Uterus (tissue), 4 donors: Measurements from ENCODE around the gene HMGXB4. TPM values are rescaled to one million over a fixed set of nuclear protein-coding genes. Genes with fewer than 3 reads are reported as not detected.

Experiments
- DNase-seq, 2 donors: peaks; one replicate each; pipeline ENCODE4 v3.0.0-alpha.2; 2019 to 2020
- H3K27ac ChIP-seq, 2 donors: fragments of 200-600 bp; sonication (generic); 1 replicate in 1 of 2; 2 replicates in 1 of 2; pipeline ENCODE4 v1.5.1; 2016 to 2018
- H3K27me3 ChIP-seq, 2 donors: fragments of 200-600 bp; sonication (generic); one replicate each; pipeline ENCODE4 v1.5.1; 2018 to 2019; ENCODE audit warnings: control low read depth in 1 of 2
- H3K36me3 ChIP-seq, 2 donors: fragments of 200-600 bp; sonication (generic); one replicate each; pipeline ENCODE4 v1.5.1; 2019; ENCODE audit warnings: control low read depth in 1 of 2
- H3K4me1 ChIP-seq, 2 donors: fragments of 200-600 bp; sonication (generic); one replicate each; pipeline ENCODE4 v1.5.1; 2018 to 2019; ENCODE audit warnings: control low read depth in 1 of 2
- H3K4me3 ChIP-seq, 2 donors: fragments of 200-600 bp; sonication (generic); 1 replicate in 1 of 2; 2 replicates in 1 of 2; pipeline ENCODE4 v1.5.1; 2018 to 2019; ENCODE audit warnings: mild to moderate bottlenecking in 1 of 2
- H3K9me3 ChIP-seq, 2 donors: fragments of 200-600 bp; sonication (generic); one replicate each; pipeline ENCODE4 v1.5.1; 2019; ENCODE audit warnings: control low read depth in 1 of 2
- POLR2A ChIP-seq, 2 donors: fragments of 450-650 bp; IDR thresholded peaks; one replicate each; pipeline ENCODE4 v1.6.1; 2016; ENCODE audit warnings: antibody characterized with exemption in 2 of 2, mild to moderate bottlenecking in 1 of 2, moderate library complexity in 1 of 2
- intact Hi-C: fragments of 100-400 bp; cut with DNase I; formaldehyde crosslinking; loops from one replicate; pipeline ENCODE4 v1.15.1; 2023; ENCODE audit warnings: low total_unique reads
- total RNA-seq, 4 donors: library from RNA; depleted of rRNA in 3 of 4; stranded (reverse); fragments of >200 nt in 3 of 4; gene quantifications; one replicate each; pipeline versions ENCODE4 v1.1.0 to v1.2.4, GENCODE V29; 2014 to 2023
- TF ChIP-seq, protein P1 (sequence below), 4 experiments: fragments of 200-600 bp in 2 of 4; fragments of 450-650 bp in 2 of 4; sonication (generic) in 2 of 4; IDR thresholded peaks; one replicate each; pipeline ENCODE4 v1.5.1; 2016 to 2019; ENCODE audit warnings: antibody characterized with exemption in 4 of 4, mild to moderate bottlenecking in 2 of 4, moderate library complexity in 1 of 4
- donor health status: DM: yes; HTN: yes; CAD: no.

The HMGXB4 gene
- total RNA-seq, 4 donors from 2014 or later, result 15.1 to 29.6 (median 20.8) TPM

DNA sequence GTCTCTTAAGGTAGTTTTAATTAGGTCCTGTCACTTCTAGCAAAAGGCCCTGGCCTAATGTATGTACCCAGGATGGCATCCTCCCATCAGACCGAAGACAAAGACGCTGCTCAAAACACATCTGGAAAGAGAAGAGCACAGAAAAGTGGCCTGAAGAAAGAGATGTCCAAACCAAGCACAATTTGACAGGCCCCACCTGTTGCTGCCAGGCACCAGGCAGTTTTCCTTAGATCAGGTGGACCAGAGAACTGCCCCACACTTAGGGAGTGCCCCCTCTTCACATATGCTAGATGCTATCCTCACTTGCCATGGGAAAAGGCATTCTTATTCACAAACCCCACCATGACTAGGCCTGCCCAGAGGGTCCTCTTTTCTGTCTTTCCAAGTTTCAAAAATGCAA, 3.3 kb upstream of the HMGXB4 start:
- TF ChIP-seq, protein P1, sequence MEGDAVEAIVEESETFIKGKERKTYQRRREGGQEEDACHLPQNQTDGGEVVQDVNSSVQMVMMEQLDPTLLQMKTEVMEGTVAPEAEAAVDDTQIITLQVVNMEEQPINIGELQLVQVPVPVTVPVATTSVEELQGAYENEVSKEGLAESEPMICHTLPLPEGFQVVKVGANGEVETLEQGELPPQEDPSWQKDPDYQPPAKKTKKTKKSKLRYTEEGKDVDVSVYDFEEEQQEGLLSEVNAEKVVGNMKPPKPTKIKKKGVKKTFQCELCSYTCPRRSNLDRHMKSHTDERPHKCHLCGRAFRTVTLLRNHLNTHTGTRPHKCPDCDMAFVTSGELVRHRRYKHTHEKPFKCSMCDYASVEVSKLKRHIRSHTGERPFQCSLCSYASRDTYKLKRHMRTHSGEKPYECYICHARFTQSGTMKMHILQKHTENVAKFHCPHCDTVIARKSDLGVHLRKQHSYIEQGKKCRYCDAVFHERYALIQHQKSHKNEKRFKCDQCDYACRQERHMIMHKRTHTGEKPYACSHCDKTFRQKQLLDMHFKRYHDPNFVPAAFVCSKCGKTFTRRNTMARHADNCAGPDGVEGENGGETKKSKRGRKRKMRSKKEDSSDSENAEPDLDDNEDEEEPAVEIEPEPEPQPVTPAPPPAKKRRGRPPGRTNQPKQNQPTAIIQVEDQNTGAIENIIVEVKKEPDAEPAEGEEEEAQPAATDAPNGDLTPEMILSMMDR (IDR thresholded peaks at IDR 0.05), result no peak
- no peak for TF ChIP-seq POLR2A (IDR thresholded peaks at IDR 0.05)
- no peak for DNase-seq
- H3K4me3 ChIP-seq, result no peak overlapping the region
- intact Hi-C loops, result no loop called here
- no peak overlapping the region for H3K27ac ChIP-seq
- H3K4me1 ChIP-seq, result no peaks in the 10 kb centered on the region
- no peaks in the 10 kb centered on the region for H3K27me3 ChIP-seq
- H3K36me3 ChIP-seq, result no peaks in the 10 kb centered on the region
- H3K9me3 ChIP-seq, result no peaks in the 10 kb centered on the region

DNA sequence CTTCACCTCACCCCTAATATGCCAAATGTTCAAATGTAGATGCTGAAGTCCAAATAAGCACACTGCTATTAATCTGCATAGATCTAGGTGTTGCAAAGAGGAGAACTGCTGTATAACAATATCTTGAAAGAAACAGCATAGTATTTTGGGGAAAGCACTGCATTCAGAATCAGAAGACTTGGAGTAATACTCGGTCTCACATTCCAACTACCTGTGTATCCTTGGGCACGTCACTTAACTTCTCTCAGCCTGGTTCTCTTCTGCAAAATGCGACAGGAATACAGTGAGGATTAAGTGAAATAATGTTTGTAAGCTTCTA, 332 bp upstream of the HMGXB4 start:
- no peak for TF ChIP-seq POLR2A (IDR thresholded peaks at IDR 0.05)
- TF ChIP-seq, protein P1 (IDR thresholded peaks at IDR 0.05), result no peak
- no peaks in the 10 kb centered on the region for H3K36me3 ChIP-seq
- peak overlapping the region; percentile 98 to 99 for H3K27ac ChIP-seq
- H3K9me3 ChIP-seq, result no peaks in the 10 kb centered on the region
- H3K4me3 ChIP-seq, result peak overlapping the region; percentile 62 to 87
- no peaks in the 10 kb centered on the region for H3K27me3 ChIP-seq
- no peaks in the 10 kb centered on the region for H3K4me1 ChIP-seq
- DNase-seq, result no peak
- intact Hi-C loops, result no loop called here

DNA sequence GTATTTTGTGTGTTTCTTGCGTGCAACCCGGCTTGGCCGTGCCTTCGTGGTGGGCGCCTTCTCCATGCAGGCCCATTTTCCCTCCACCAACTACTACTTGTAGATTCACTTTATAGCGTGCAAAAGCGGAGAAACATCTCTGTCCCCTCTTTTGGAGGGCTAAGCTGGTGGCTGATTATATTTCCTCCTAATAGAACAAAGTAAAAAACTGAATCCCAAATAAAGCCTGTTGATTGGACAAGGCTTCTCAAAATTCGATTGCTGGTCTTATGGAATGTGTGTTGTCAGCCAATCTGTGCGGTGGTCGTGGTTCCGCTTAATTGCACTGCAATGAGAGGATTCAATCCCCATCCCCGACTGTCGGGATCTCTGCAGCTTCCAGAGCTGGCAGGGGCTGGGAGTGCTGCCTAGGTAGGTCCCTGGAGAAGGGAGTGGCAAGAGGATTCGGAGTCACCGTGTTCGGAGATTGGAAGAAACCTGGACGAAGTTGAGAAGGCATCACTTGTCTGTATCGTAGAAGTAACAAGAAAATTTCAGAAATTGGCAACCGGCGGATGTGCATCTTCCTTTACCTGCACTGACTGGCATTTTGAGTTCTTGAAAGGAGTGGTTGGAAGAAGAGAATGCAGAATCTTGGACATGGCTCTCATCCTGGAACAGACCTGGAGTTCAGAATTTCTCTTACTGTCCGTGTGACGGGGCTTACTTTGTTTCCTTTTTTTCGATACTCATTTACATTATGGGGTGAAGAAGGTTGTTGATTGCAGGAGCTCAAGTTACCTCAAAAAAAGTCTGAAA, 1.1 kb downstream of the HMGXB4 start:
- intact Hi-C loops, result no loop called here
- Histone ChIP-seq H3K4me1 (no peaks in the 10 kb centered on the region), H3K36me3 (no peaks in the 10 kb centered on the region), H3K9me3 (no peaks in the 10 kb centered on the region), H3K4me3 (peak overlapping the region; percentile 62 to 87), H3K27ac (peak overlapping the region; percentile 98 to 99), H3K27me3 (no peaks in the 10 kb centered on the region)
- DNase-seq, result no peak
- TF ChIP-seq, protein P1 (IDR thresholded peaks at IDR 0.05), result no peak
- TF ChIP-seq POLR2A (IDR thresholded peaks at IDR 0.05), result no peak

DNA sequence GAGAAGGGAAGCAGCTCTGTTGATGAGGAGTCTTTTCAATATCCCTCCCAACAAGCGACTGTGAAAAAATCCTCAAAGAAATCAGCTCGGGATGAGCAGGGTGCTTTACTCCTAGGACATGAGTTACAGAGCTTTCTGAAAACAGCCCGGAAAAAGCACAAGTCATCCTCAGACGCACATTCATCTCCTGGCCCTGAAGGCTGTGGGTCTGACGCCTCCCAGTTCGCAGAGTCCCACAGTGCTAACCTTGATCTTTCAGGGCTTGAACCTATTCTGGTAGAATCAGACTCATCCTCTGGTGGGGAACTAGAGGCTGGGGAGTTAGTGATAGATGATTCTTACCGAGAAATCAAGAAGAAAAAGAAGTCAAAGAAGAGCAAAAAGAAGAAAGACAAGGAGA, 7.7 kb downstream of the HMGXB4 start:
- H3K27me3 ChIP-seq, result no peaks in the 10 kb centered on the region
- intact Hi-C loops, result no loop called here
- no peak overlapping the region for H3K27ac ChIP-seq
- no peaks in the 10 kb centered on the region for H3K4me1 ChIP-seq
- H3K9me3 ChIP-seq, result no peaks in the 10 kb centered on the region
- no peak for DNase-seq
- H3K4me3 ChIP-seq, result no peak overlapping the region
- H3K36me3 ChIP-seq, result no peaks in the 10 kb centered on the region
- TF ChIP-seq POLR2A (IDR thresholded peaks at IDR 0.05), result no peak
- TF ChIP-seq, protein P1 (IDR thresholded peaks at IDR 0.05), result no peak

DNA sequence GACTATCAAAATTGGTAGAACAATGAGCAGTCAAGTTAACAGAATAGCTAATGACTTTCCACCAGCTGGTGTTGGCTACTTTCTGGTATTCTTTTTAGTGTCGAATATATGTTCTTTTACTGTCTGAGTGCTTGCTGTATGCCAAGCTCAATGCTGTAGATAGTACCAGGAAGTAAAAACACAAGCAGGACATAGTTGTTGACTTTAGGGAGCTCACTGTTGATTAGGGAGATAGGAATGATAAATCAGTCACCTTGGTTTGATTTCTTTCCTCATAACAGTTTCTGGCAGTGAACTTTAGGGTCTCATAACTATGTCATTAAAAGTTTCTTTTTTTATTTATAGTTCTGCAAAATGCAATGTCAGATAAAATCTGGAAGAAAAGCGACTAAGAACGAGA, 9.0 kb downstream of the HMGXB4 start:
- no peaks in the 10 kb centered on the region for H3K36me3 ChIP-seq
- intact Hi-C loops, result no loop called here

More for the DNA sequence above, 9.0 kb downstream of the HMGXB4 start:
- no peak overlapping the region for H3K27ac ChIP-seq
- no peaks in the 10 kb centered on the region for H3K9me3 ChIP-seq
- H3K27me3 ChIP-seq, result no peaks in the 10 kb centered on the region
- no peaks in the 10 kb centered on the region for H3K4me1 ChIP-seq
- no peak overlapping the region for H3K4me3 ChIP-seq
- TF ChIP-seq POLR2A (IDR thresholded peaks at IDR 0.05), result no peak
- TF ChIP-seq, protein P1 (IDR thresholded peaks at IDR 0.05), result no peak
- no peak for DNase-seq
